Inferior parietal cortex (tissue), 1 donor: ENCODE results near the gene PUS1.

Experiments used
- DNase-seq: peaks from one replicate; pipeline ENCODE4 v3.0.0-alpha.2; 2016; ENCODE audit errors: extremely low spot score

Gene PUS1

GRCh38 chr12:131902332-131903241 is 26.5 kb upstream of the PUS1 start:
- no peak for DNase-seq

DNA sequence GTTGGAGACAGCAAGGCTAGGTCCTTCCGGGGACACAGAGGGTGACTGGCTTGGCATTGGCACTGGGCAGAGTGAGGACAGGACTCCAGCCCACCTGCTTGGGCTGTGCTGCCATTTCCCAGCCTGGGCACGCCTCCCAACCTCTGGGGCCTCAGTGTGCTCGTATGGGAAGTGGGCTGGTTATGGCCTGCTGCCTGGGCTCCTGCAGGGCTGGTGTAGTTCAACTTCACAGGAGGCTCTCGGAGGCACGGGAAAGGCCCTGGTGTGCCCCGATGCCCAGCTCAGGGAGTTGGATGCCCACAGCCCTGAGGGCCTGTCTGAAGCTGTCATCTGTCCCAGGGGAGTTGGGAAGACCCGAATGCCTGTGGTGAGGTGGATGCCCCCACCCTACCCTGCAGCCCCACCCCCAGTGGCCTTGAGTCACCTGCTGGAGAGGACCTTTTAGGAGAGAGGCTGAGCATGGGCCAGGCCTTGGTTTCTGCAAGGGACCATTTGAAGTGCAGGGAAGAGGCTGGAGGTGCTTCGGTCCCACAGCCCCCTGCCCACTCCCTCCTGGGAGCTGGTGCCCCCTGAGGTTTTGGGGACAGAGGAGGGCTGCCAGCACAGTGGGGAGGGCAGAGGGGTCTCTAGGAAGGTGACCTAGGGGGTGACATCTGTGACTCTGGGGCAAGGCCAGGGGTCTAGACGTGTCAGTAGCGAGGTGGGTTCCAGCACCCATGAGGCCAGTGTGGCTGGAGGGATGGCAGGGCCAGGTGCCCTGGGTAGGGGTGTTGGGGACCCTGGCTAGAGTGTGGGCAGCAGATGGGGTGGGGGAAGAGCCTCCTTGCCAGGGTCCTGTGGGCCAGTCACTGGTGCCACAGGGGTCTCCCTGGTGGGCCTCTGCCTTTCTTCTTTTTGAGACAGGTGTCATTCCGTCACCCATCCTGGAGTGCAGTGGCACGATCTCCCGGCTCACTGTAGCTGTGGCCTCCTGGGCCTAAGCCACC is 25.5 kb upstream of the PUS1 start:
- no peak for DNase-seq

GRCh38 chr12:131904346-131904745 is 24.7 kb upstream of the PUS1 start:
- DNase-seq: no peak

DNA sequence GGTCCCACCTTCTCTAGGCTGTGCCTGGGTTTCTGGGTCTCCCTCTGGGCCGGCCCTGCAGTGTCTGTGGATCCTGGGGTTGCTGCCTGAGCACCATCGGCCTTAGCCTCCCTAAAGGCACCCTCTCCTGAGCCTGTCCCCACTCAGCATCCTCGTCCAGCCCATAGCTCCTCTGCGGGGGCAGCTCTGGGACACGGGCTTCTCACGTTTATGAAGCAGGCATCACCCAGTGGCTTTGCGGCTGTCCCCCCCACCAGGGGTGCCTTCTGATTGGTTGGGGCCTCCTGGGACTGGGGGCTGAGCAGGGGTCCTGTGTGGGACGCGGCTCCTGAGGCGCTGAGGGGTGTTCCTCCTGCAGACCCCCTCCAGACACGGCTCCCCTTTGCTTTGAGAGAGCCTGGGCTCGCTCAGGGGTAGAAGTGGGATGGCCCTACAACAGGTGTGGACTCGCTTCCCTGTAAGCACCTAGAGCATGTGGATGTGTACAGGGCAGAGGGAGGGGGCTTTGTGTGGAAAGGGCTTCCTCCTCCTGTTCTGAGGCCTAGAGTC is 23.9 kb upstream of the PUS1 start:
- DNase-seq: no peak

GRCh38 chr12:131905630-131906091 is 23.4 kb upstream of the PUS1 start:
- no peak for DNase-seq

DNA sequence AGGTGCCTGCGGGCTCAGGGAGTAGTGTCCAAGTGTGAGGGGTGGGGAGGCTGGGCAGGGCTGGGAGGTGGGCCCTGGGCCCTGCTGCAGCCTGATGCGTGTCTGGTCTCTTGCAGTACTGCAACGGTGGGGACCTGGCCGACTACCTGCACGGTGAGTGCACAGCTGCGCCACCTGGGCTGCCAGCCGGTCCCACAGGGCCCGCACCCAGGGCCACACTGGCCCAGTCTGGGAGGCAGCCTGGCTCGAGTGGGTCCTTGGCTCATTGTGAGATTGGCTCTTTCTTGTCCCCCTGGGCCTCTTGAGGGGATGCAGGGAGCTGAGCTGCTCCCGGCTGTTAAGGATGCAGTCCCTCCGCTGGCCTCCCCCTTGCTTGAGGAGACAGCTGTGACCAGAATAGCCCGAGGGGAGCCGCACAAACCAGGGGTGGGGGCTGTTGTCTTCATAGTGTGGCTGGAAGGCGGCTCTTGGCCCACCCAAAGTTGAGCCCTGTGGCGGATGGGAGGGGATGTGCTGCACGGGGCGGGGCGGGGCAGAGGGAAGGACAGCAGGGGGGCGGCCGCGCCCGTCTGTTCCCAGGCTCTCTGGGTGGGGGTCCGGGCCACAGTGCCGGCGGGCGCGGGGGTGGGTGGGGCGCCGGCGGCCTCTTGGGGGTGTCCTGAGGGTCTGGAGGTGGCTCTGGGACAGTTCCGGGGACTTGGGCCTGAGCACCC is 21.5 kb upstream of the PUS1 start:
- no peak for DNase-seq

- no peak for DNase-seq
Observed at GRCh38 chr12:131908092-131909080, 20.7 kb upstream of the PUS1 start.

GRCh38 chr12:131909081-131909751 is 19.9 kb upstream of the PUS1 start:
- DNase-seq: no peak

DNA sequence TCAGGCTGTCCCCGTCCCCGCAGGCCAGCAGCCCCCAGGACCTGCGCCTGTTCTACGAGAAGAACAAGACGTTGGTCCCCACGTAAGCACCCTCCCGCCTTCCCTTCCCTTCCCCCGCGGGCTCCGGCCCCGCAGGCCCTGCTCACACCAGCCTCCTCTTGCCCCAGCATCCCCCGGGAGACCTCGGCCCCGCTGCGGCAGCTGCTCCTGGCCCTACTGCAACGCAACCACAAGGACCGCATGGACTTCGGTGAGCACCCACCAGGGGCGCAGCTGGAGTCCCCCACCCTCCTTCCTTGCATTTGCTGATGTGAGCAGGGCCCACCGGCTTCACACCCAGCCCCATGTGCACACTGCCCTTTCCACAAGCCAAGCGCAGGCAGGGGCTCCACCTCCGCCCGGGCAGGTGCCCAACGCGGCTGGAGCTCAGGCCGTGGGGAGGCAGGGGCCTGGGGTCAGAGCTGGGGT is 19.3 kb upstream of the PUS1 start:
- DNase-seq: no peak

DNA sequence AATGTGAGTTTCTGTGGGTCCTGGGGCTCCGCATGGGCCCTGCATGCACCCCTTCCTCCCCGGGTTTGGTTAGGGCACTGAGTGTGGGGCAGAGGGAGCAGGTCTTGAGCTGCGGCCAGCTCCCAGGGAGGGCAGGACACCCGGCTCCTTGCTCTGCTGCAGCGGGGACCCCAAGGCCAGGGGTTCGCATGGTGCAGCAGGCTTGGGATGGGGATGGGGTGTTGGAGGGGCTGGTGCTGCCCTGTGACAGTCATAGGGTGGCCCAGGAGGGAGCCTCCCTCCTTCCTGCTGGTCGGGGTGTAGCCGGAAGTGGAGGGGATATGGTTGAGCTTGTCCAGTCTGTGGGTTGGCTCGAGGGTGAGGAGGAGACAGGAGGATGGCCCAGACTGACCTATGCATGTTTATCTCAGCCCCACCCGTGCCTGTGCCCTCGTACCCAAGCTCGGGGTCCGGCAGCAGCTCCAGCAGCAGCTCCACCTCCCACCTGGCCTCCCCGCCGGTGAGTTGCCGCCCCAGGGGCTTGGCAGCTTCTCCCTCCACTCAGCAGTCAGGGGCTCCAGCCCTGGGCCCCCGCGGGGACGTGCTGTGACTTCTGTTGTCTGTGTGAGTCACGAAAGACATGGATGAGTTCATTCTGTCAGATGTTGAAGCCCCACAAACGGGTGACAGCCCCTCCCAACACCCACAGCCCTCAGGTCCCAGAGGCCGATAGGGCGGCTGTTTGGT is 18.6 kb upstream of the PUS1 start:
- DNase-seq: no peak

- no peak for DNase-seq
Observed at GRCh38 chr12:131911028-131911650, 17.9 kb upstream of the PUS1 start.

DNA sequence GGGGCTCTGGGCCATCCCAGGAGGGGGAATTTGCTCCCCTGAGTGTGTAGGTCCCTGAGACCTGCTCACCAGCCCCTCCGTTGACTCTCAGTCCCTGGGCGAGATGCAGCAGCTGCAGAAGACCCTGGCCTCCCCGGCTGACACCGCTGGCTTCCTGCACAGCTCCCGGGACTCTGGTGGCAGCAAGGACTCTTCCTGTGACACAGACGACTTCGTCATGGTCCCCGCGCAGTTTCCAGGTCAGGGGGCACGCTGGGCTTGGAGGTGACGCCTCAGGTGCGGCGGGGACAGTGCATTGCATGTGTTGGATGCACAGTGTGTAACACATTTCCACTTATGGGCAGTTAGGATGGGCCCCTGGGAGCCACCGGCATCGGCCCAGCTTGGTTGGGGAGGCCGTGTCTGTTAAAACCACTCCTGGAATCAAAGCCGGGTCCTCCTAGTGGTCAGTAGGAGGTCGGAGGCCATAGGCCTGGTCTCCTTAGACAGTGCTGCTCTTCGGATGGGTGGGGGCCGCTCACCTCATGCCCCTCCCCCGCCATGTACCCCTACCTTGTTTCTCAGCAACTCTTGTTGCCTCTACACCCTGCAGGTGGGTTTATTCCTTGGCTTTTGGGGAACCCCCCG is 17.1 kb upstream of the PUS1 start:
- DNase-seq: no peak

DNA sequence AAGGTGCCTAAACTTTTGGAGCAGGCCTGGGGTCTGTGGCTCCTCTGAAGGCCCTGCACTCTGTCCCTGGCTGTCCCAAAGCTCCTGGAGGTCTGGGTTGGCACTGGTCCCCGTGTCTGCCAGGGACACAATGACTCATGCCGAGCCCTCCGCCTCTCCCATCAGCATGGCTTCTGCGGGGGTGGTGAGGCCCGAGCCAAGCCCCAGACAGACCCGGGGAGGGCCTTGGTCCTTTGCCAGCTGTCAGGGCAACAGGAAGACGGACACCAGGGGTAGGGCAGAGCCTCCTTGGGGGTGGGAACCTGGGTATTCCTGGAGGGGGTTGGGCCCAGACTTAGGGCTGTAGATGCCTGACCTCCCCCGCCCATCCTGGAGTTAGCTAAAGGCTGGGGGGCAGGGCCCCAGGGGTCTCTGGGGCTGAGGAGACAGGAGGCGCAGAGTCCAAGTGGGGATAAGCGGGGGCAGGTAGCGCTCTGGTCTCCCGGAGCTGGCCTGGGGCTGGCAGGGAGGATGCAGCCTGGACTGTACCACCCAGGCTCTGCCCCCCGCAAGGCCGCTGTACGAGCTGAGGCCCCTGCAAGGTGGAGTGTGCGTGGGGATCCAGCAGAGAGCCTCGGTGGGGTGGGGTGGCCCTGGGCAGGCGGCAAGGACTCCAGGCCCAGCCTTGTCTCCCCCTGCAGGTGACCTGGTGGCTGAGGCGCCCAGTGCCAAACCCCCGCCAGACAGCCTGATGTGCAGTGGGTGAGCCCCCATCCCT is 16.4 kb upstream of the PUS1 start:
- no peak for DNase-seq

DNA sequence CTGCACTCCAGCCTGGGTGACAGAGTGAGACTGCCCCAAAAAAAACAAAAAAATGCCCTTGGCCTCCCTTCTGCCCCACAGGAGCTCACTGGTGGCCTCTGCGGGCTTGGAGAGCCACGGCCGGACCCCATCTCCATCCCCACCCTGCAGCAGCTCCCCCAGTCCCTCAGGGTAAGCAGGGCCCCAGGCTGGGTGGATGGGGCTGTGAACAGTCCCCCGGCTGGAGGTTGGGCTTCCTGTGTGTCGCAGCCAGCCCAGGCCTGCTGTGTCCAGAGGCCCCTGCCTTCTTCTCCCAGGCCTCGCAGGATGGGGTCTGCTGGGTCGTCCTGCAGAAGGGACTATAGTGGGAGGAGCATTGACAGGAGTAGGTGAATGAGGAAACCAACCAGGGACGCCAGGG is 15.4 kb upstream of the PUS1 start:
- no peak for DNase-seq

DNA sequence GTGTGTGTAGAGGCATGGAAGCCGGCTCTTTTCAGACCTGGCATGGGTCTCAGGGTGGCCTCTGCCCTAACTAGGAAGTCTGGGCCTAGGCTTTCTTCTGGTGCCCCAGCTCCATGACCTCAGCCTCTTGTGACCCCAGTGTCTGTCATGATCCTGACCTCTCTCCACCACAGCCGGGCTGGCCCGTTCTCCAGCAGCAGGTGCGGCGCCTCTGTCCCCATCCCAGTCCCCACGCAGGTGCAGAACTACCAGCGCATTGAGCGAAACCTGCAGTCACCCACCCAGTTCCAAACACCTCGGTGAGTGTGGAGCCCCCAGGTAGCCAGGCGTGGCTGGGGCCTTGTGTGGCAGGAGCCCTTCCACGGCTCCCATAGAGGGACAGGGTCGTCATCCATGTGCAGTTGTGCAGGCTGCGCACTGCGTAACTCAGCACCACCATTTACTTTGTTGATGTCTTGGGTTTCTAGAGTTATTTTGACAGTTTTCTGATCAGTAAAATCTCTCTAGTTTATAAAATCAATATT is 14.8 kb upstream of the PUS1 start:
- DNase-seq: no peak

GRCh38 chr12:131915000-131915689 is 13.9 kb upstream of the PUS1 start:
- no peak for DNase-seq
